ENCODE data around the gene GLYATL2.

Gene GLYATL2

GRCh38 chr11:58844361-58845005 lies at the start of gene GLYATL2:
Gene GLYATL2 (minus strand): TSS chr11:58844704. CDS start chr11:58839612, 5,092 bp downstream.
- DNase-seq = no peak

GRCh38 chr11:58893899-58894298 lies 49.4 kb upstream of the GLYATL2 start:
- DNase-seq = no peak

- DNase-seq = no peak
These were observed 44.1 kb upstream of the GLYATL2 start for GRCh38 chr11:58888579-58888978.

- DNase-seq = no peak
These were observed 42.9 kb upstream of the GLYATL2 start for GRCh38 chr11:58887452-58887851.

- no peak for DNase-seq
These were observed 36.1 kb upstream of the GLYATL2 start for GRCh38 chr11:58880625-58881024.

GRCh38 chr11:58880166-58880565 lies 35.7 kb upstream of the GLYATL2 start:
- no peak for DNase-seq

- DNase-seq = no peak
These were observed 23.1 kb upstream of the GLYATL2 start for GRCh38 chr11:58867556-58867955.

- DNase-seq = no peak
These were observed 22.3 kb upstream of the GLYATL2 start for GRCh38 chr11:58866788-58867187.

GRCh38 chr11:58864335-58864734 lies 19.8 kb upstream of the GLYATL2 start:
- DNase-seq = no peak

GRCh38 chr11:58863697-58864096 lies 19.2 kb upstream of the GLYATL2 start:
- DNase-seq = no peak

GRCh38 chr11:58861533-58861932 lies 17.0 kb upstream of the GLYATL2 start:
- no peak for DNase-seq

- DNase-seq = no peak
These were observed 12.3 kb upstream of the GLYATL2 start for GRCh38 chr11:58856806-58857205.

GRCh38 chr11:58845386-58845785 lies 882 bp upstream of the GLYATL2 start:
- DNase-seq = no peak

- no peak for DNase-seq
These were observed 6.7 kb downstream of the GLYATL2 start for GRCh38 chr11:58837707-58838388.

GRCh38 chr11:58832056-58832645 lies 12.4 kb downstream of the GLYATL2 start:
- no peak for DNase-seq

GRCh38 chr11:58830673-58831301 lies 13.7 kb downstream of the GLYATL2 start:
- DNase-seq = no peak

GRCh38 chr11:58829786-58830185 lies 14.7 kb downstream of the GLYATL2 start:
- DNase-seq = no peak

GRCh38 chr11:58813693-58814092 lies 30.8 kb downstream of the GLYATL2 start:
- no peak for DNase-seq

GRCh38 chr11:58811499-58811898 lies 33.0 kb downstream of the GLYATL2 start:
- no peak for DNase-seq

GRCh38 chr11:58807343-58807742 lies 37.2 kb downstream of the GLYATL2 start:
- no peak for DNase-seq

GRCh38 chr11:58805065-58805464 lies 39.4 kb downstream of the GLYATL2 start:
- DNase-seq = no peak

GRCh38 chr11:58801974-58802545 lies 42.4 kb downstream of the GLYATL2 start:
- DNase-seq = no peak

GRCh38 chr11:58801302-58801701 lies 43.2 kb downstream of the GLYATL2 start:
- DNase-seq = no peak
